Peyer's patch (tissue), 4 donors: ENCODE measurements around the gene MUC5AC. TPM values are rescaled to one million over a fixed set of nuclear protein-coding genes. Genes with fewer than 3 reads are reported as not detected.
"Not testable (repeated sequence)": the region's sequence is repeated elsewhere in the genome, so short reads cannot be mapped to it uniquely, and the experiment has no call there.

ENCODE experiments used
- DNase-seq, 3 donors: peaks; one replicate each; pipeline ENCODE4 v3.0.0-alpha.2; 2017 to 2019
- H3K27ac ChIP-seq, 4 donors: fragments of 200-600 bp; sonication (generic); one replicate each; pipeline ENCODE4 v1.5.1; 2016 to 2019
- H3K27me3 ChIP-seq, 2 donors: fragments of 200-600 bp; sonication (generic); one replicate each; pipeline ENCODE4 v1.5.1; 2019
- H3K36me3 ChIP-seq, 3 donors: fragments of 200-600 bp; sonication (generic); one replicate each; pipeline ENCODE4 v1.5.1; 2016 to 2019
- H3K4me1 ChIP-seq, 4 donors: fragments of 200-600 bp; sonication (generic); one replicate each; pipeline ENCODE4 v1.5.1; 2016 to 2019
- H3K4me3 ChIP-seq, 4 donors: fragments of 200-600 bp; sonication (generic); 1 replicate in 3 of 4; 2 replicates in 1 of 4; pipeline ENCODE4 v1.5.1; 2016 to 2019; ENCODE audit warnings: mild to moderate bottlenecking in 1 of 4
- H3K9me3 ChIP-seq, 4 donors: fragments of 200-600 bp; sonication (generic); one replicate each; pipeline ENCODE4 v1.5.1; 2016 to 2019; ENCODE audit warnings: mild to moderate bottlenecking in 1 of 4
- POLR2A ChIP-seq, 2 donors: fragments of 450-650 bp; IDR thresholded peaks; one replicate each; pipeline ENCODE4 v1.5.1; 2017; ENCODE audit warnings: antibody characterized with exemption in 2 of 2, mild to moderate bottlenecking in 2 of 2, moderate library complexity in 2 of 2
- total RNA-seq, 4 donors: library from RNA; depleted of rRNA; stranded (reverse); fragments of >200 nt; gene quantifications; one replicate each; pipeline ENCODE4 v1.1.0, GENCODE V29; 2016
- TF ChIP-seq, protein P1 (sequence below), 6 experiments: fragments of 450-650 bp in 4 of 6; fragments of 200-600 bp in 2 of 6; sonication (generic) in 1 of 6; IDR thresholded peaks; one replicate each; pipeline ENCODE4 v1.5.1; 2017 to 2019; ENCODE audit warnings: antibody characterized with exemption in 6 of 6, mild to moderate bottlenecking in 3 of 6, moderate library complexity in 1 of 6

Gene MUC5AC
- total RNA-seq, 4 donors from 2014 or later, result not detected

DNA sequence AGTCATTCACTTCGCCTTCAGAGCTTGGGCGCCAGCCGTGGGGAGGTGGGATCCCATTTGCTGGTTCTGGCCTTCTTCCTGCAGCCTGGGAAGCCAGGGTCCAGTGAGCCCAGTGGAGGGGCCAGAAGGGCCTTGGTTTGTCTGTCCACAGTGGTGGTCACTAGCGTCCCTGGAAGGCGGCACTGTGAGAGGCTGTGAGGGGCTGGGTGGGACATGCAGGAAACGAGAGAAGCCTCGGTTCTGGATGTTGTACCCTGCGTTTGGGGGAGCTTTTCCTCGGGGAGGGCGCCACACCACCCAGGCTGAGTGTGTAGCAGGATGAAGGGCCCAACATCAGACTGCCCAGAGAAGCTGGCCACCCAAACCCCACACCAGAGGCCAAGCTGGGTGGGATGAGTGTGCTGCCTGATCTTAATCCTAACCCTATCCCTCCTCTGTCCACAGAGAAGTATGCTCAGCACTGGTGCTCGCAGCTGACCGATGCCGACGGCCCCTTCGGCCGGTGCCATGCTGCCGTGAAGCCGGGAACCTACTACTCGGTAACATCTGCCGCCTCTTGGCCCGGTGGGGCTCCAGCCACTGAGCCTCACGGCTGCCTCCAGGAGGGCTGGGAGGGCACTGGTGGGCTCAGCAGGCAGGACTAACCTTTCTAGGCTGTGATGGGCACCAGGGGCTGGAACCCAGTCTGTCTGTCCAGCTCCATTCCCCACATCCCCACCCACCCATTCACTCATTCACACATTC is 14.4 kb downstream of the MUC5AC start:
- H3K27me3 ChIP-seq, result no peaks in the 10 kb centered on the region
- H3K36me3 ChIP-seq, result no peaks in the 10 kb centered on the region
- no peak for TF ChIP-seq POLR2A (IDR thresholded peaks at IDR 0.05)
- H3K4me3 ChIP-seq, result no peak overlapping the region
- no peaks in the 10 kb centered on the region for H3K4me1 ChIP-seq
- no peak overlapping the region for H3K27ac ChIP-seq
- DNase-seq, result no peak
- no peaks in the 10 kb centered on the region for H3K9me3 ChIP-seq

DNA sequence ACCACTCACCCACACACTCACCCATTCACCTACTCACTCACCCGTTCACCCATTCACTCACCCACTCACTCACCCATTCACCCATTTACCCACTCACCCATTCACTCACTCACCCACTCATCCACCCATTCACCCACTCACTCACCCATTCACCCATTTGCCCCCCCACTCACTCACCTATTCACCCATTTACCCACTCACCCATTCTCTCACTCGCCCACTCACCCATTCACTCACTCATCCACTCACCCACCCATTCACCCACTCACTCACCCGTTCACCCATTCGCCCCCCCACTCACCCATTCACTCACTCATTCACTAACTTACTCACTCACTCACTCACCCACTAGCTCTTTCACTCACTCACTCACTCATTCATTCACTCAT is 15.0 kb downstream of the MUC5AC start:
- no peak overlapping the region for H3K27ac ChIP-seq
- H3K9me3 ChIP-seq, result no peaks in the 10 kb centered on the region
- no peak overlapping the region for H3K4me3 ChIP-seq
- DNase-seq, result no peak
- no peaks in the 10 kb centered on the region for H3K4me1 ChIP-seq
- TF ChIP-seq POLR2A (IDR thresholded peaks at IDR 0.05), result no peak
- TF ChIP-seq, protein P1, sequence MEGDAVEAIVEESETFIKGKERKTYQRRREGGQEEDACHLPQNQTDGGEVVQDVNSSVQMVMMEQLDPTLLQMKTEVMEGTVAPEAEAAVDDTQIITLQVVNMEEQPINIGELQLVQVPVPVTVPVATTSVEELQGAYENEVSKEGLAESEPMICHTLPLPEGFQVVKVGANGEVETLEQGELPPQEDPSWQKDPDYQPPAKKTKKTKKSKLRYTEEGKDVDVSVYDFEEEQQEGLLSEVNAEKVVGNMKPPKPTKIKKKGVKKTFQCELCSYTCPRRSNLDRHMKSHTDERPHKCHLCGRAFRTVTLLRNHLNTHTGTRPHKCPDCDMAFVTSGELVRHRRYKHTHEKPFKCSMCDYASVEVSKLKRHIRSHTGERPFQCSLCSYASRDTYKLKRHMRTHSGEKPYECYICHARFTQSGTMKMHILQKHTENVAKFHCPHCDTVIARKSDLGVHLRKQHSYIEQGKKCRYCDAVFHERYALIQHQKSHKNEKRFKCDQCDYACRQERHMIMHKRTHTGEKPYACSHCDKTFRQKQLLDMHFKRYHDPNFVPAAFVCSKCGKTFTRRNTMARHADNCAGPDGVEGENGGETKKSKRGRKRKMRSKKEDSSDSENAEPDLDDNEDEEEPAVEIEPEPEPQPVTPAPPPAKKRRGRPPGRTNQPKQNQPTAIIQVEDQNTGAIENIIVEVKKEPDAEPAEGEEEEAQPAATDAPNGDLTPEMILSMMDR (IDR thresholded peaks at IDR 0.05), result no peak
- no peaks in the 10 kb centered on the region for H3K27me3 ChIP-seq
- H3K36me3 ChIP-seq, result no peaks in the 10 kb centered on the region

DNA sequence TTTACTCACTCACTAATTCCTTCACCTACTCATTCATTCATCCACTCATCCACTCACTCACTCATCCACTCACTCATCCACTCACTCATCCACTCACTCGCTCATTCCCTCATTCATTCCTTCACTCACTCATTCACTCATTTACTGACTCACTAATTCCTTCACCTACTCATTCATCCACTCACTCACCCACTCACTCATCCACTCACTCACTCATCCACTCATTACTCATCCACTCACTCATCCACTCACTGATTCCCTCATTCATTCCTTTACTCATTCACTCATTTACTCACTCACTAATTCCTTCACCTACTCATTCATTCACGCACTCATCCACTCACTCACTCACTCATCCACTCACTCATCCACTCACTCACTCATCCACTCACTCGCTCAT is 15.6 kb downstream of the MUC5AC start:
- H3K36me3 ChIP-seq, H3K27ac ChIP-seq, H3K27me3 ChIP-seq, H3K4me1 ChIP-seq, DNase-seq, H3K9me3 ChIP-seq, H3K4me3 ChIP-seq: not testable (repeated sequence)

- no peak for TF ChIP-seq POLR2A (IDR thresholded peaks at IDR 0.05)
- TF ChIP-seq, protein P1 (IDR thresholded peaks at IDR 0.05), result no peak
- Histone ChIP-seq H3K27me3 (no peaks in the 10 kb centered on the region), H3K36me3 (no peaks in the 10 kb centered on the region), H3K4me3 (no peak overlapping the region), H3K4me1 (no peaks in the 10 kb centered on the region), H3K9me3 (no peaks in the 10 kb centered on the region), H3K27ac (no peak overlapping the region)
- DNase-seq, result no peak
These were observed 17.0 kb downstream of the MUC5AC start for GRCh38 chr11:1174441-1175370.

- Histone ChIP-seq H3K4me3 (no peak overlapping the region), H3K4me1 (no peaks in the 10 kb centered on the region), H3K27ac (no peak overlapping the region), H3K9me3 (no peaks in the 10 kb centered on the region), H3K27me3 (no peaks in the 10 kb centered on the region), H3K36me3 (no peaks in the 10 kb centered on the region)
- DNase-seq, result no peak
- no peak for TF ChIP-seq POLR2A (IDR thresholded peaks at IDR 0.05)
- TF ChIP-seq, protein P1 (IDR thresholded peaks at IDR 0.05), result no peak
These were observed 17.9 kb downstream of the MUC5AC start for GRCh38 chr11:1175461-1176223.

DNA sequence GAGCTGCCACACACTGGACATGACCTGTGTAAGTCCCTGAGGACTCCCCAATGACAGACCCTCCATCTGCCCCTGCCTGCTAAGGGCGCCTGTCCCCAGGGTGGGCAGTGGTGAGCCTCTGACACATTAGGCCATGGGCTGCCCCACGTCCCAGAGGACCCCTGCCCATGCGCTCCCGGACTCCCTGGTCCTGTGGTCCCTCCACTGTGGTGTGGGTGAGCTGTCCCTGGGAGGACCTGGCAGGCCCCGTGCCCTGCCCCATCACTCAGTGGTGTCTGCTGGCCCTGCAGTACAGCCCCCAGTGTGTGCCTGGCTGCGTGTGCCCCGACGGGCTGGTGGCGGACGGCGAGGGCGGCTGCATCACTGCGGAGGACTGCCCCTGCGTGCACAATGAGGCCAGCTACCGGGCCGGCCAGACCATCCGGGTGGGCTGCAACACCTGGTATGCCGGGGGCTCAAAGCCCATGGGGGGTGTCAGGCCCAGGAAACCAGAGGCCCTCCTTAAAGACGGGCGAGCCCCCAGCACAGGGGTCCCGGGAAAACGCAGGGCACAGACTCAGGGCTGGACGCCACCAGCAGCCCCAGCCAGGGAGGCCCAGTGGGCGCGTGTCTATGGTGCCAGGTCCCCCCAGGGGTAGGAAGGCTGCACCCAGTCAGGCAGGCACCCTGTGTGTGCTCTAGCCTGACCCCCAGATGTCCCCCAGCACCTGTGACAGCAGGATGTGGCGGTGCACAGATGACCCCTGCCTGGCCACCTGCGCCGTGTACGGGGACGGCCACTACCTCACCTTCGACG is 18.7 kb downstream of the MUC5AC start:
- TF ChIP-seq, protein P1 (IDR thresholded peaks at IDR 0.05), result no peak
- TF ChIP-seq POLR2A (IDR thresholded peaks at IDR 0.05), result no peak
- H3K4me1 ChIP-seq, result no peaks in the 10 kb centered on the region
- H3K4me3 ChIP-seq, result no peak overlapping the region
- no peak overlapping the region for H3K27ac ChIP-seq
- H3K27me3 ChIP-seq, result no peaks in the 10 kb centered on the region
- DNase-seq, result no peak
- no peaks in the 10 kb centered on the region for H3K36me3 ChIP-seq
- no peaks in the 10 kb centered on the region for H3K9me3 ChIP-seq
